ENCODE data around the gene RBX1.
A peak's percentile ranks its signal among the peaks of the same experiment; 100 is the strongest.

The RBX1 gene

DNA sequence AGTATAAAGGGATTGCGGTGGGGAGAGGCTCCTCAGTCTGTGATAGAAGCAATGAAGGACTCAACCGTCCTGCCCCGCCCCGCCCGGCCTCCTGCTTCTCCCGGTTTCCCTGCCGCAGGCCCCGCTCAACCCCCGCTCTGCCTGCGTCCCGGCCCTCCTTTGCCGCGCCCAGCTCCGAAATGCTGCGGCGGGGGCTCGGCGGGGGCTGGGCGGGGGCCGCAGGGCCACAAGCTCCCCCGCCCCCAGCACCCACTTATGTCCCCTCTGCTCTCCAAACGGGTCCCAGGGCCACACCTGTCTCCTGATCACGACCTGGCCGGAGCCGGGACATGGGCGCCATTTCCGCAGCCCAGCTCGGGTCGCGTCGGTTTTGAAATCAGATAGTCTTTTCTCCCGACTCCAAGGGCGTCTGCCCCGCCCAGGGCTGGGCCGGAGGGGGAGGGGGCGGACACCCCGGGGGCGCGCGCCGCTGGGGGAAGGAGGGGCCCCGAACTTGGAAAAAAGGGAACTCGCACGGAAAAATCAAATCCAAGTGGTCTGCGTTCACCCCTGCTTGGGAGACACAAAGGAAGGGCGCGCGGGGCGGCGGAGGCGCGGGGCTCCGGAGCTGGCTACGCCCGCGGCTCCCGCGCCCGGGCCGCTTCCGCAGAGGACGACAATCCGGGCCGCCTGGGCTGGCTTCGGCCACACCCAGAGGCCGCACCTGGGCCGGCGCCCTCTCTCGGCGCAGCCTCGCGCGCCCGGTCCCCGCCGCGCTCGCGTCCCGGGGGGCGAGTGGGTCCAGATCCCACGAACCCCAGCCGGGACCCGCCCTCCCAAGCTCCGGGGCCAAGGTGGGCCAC, 70.7 kb downstream of the RBX1 start:
- peak; percentile 62 for DNase-seq (ENCODE audit: extremely low spot score)
- TF ChIP-seq BHLHE40 (IDR thresholded peaks at IDR 0.05; ENCODE audit: borderline replicate concordance): no peak
- TF ChIP-seq NFRKB (IDR thresholded peaks at IDR 0.05): 0 out of 2 replicates have a peak, but pooled peaks have one; percentile 21
- POLR2A ChIA-PET: interaction anchor here (0.8 to 3.5 kb wide), 29 partner anchors 9 to 264 kb away, joined by 3 to 42 read pairs (median 4); partner anchors contain the start of genes EP300, RANGAP1, RBX1 and SLC25A17
- CTCF ChIA-PET: no interaction called here

DNA sequence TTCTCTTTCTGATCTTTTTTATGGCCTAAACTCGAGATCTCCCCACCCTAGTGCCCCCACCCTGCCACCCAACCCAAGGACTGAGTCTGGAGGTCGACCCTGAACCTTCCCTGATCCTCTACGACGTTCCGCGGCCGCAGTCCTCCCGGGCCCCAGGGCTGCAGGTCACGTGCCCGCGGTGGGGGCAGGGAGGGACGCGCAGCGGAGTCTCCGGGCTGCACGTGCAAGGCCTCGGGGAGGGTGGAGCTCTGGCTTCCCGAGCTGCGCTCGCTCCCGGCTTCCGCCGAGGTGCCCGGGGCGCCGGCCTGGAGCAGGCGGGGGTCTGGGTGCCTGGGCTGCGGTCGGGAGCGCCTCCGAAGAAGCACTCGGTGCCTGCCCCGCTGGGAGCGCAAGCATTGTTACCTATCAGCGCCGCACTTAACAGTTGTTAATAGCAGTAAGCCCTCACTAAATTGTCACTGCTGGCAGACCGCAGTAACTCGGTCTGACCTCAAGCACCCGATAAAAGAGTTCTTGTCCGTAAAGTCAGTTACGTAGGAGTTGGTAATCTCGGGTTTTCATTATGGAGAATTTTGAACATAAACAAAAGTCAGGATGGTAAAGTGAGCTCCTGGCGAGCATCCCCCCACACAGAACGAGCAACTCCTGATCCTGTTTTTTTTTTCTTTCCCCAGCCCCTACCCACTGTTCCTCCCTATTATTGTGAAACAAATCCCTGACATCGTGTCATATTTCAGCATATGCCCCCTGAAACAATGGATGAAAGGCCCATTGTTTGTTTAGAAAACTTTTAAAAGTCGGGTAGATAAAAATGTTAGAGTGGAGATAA, 71.5 kb downstream of the RBX1 start:
- DNase-seq (ENCODE audit: extremely low spot score): peak; percentile 89
- ChIA-PET POLR2A (interaction anchor here (0.6 to 3.5 kb wide), 25 partner anchors 8 to 263 kb away, joined by 3 to 42 read pairs (median 5); partner anchors contain the start of genes EP300, RANGAP1, RBX1 and ST13), CTCF (interaction anchor here (0.6 to 0.7 kb wide), 2 partner anchors 21 to 125 kb away, joined by 3 to 4 read pairs; no protein-coding TSS in a partner anchor)
- TF ChIP-seq NFRKB (IDR thresholded peaks at IDR 0.05): no peak
- TF ChIP-seq HDGF (IDR thresholded peaks at IDR 0.05; ENCODE audit: borderline replicate concordance): no peak
- no peak for TF ChIP-seq SUZ12 (IDR thresholded peaks at IDR 0.05)
- peak; percentile 70 for TF ChIP-seq BHLHE40 (IDR thresholded peaks at IDR 0.05; ENCODE audit: borderline replicate concordance)
- TF ChIP-seq ARNT (IDR thresholded peaks at IDR 0.05): no peak
- peak; percentile 39; the same call in 1 of the 2 replicates for TF ChIP-seq ZNF384 (IDR thresholded peaks at IDR 0.05)
- TF ChIP-seq LEF1 (IDR thresholded peaks at IDR 0.05; ENCODE audit: borderline replicate concordance): no peak
- TF ChIP-seq, protein P1, sequence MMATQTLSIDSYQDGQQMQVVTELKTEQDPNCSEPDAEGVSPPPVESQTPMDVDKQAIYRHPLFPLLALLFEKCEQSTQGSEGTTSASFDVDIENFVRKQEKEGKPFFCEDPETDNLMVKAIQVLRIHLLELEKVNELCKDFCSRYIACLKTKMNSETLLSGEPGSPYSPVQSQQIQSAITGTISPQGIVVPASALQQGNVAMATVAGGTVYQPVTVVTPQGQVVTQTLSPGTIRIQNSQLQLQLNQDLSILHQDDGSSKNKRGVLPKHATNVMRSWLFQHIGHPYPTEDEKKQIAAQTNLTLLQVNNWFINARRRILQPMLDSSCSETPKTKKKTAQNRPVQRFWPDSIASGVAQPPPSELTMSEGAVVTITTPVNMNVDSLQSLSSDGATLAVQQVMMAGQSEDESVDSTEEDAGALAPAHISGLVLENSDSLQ (IDR thresholded peaks at IDR 0.05): no peak
- peak; percentile 24; the same call in 1 of the 2 replicates for TF ChIP-seq CTBP1 (IDR thresholded peaks at IDR 0.05; ENCODE audit: borderline replicate concordance)
- TF ChIP-seq ELF4 (IDR thresholded peaks at IDR 0.05): no peak; the same call in 1 of the 2 replicates
- no peak for TF ChIP-seq FOXA1 (IDR thresholded peaks at IDR 0.05)
- no peak for TF ChIP-seq TARDBP (IDR thresholded peaks at IDR 0.05)
- no peak for TF ChIP-seq FOXM1 (IDR thresholded peaks at IDR 0.05; ENCODE audit: borderline replicate concordance)
- no peak for TF ChIP-seq FOXK2 (IDR thresholded peaks at IDR 0.05)
- no peak for TF ChIP-seq SP1 (IDR thresholded peaks at IDR 0.05)
- peak; percentile 94 for TF ChIP-seq L3MBTL2 (conservative IDR thresholded peaks at IDR 0.05)
